Psoas muscle (tissue), 8 donors: ENCODE results near the gene SST. TPM values are rescaled to one million over a fixed set of nuclear protein-coding genes. Genes with fewer than 3 reads are reported as not detected.

ENCODE experiments used
- ATAC-seq, 4 donors: fragments of 200-7000 bp; cut with Tn5 transposase; one replicate each; pipeline ENCODE4 v1.9.1; 2020; ENCODE audit warnings: moderate library complexity in 3 of 4, mild to moderate bottlenecking in 2 of 4
- DNase-seq, 2 donors: peaks; one replicate each; pipeline ENCODE4 v3.0.0-alpha.2; 2020
- H3K27ac ChIP-seq: fragments of 200-600 bp; one replicate; pipeline ENCODE4 v1.8.0; 2022
- H3K27me3 ChIP-seq, 3 donors: fragments of 200-600 bp in 1 of 3; one replicate each; pipeline versions ENCODE4 v1.6.1 to v1.8.0; 2013 to 2022; ENCODE audit warnings: low read length in 2 of 3, mild to moderate bottlenecking in 2 of 3, moderate library complexity in 1 of 3; ENCODE audit not compliant: insufficient read depth in 3 of 3
- H3K36me3 ChIP-seq, 2 donors: fragments of 200-600 bp in 1 of 2; one replicate each; pipeline versions ENCODE4 v1.6.1 to v1.8.0; 2013 to 2022; ENCODE audit warnings: low read depth in 1 of 2, mild to moderate bottlenecking in 1 of 2, moderate library complexity in 1 of 2; ENCODE audit not compliant: insufficient read depth in 1 of 2
- H3K4me1 ChIP-seq: fragments of 200-600 bp; one replicate; pipeline ENCODE4 v1.8.0; 2022
- H3K4me3 ChIP-seq: fragments of 200-600 bp; one replicate; pipeline ENCODE4 v1.8.0; 2022; ENCODE audit warnings: mild to moderate bottlenecking
- H3K9me3 ChIP-seq: fragments of 200-600 bp; one replicate; pipeline ENCODE4 v1.8.0; 2022
- WGBS, 3 donors: extraction: QIAGEN DNeasy Blood & Tissue Kit; methylation state at CpG; one replicate each; pipeline versions ENCODE4 v1.1.6 to v1.1.7; 2013; 5-methylcytosine and 5-hydroxymethylcytosine counted together
- intact Hi-C, 2 donors: fragments of 100-400 bp; cut with DNase I; formaldehyde crosslinking; loops; one replicate each; pipeline versions ENCODE4 v1.11.0 to v1.14.2; 2022
- polyA plus RNA-seq, 3 donors: library from polyadenylated mRNA; stranded (reverse); fragments of 200-250 nt; gene quantifications; one replicate each; pipeline ENCODE4 v1.2.3, GENCODE V29; 2013
- total RNA-seq, 4 donors: library from RNA; stranded (reverse); fragmentation: NEBNext Ultra II Directional in 2 of 4; extraction: Animal tissue kit (Norgen Biotek cat#: 25700) in 2 of 4; gene quantifications; one replicate each; pipeline versions ENCODE4 v1.2.1 to v1.2.4, GENCODE V29; 2021 to 2023
- TF ChIP-seq, protein P1 (sequence below): fragments of 200-600 bp; IDR thresholded peaks from one replicate; pipeline ENCODE4 v1.8.0; 2022; ENCODE audit warnings: antibody characterized with exemption
- donor health status: healthy with polysubstance abuse.
- donor health status: DM: no; HTN: no; CAD: no; lungs with moderate emphysema.
- donor health status: Bipolar disorder and iron deficiency.
- donor health status: healthy.
- donor health status: DM: yes; HTN: yes; CAD: no.
- donor health status: DM: no; HTN: no; CAD: no.
- donor health status: DM: no; HTN: no; CAD: no.
- donor health status: DM: yes; HTN: yes; CAD: no.

Gene SST
- total and polyA plus RNA-seq, 7 donors, result 0.23 to 0.85 TPM; not detected in 5

DNA sequence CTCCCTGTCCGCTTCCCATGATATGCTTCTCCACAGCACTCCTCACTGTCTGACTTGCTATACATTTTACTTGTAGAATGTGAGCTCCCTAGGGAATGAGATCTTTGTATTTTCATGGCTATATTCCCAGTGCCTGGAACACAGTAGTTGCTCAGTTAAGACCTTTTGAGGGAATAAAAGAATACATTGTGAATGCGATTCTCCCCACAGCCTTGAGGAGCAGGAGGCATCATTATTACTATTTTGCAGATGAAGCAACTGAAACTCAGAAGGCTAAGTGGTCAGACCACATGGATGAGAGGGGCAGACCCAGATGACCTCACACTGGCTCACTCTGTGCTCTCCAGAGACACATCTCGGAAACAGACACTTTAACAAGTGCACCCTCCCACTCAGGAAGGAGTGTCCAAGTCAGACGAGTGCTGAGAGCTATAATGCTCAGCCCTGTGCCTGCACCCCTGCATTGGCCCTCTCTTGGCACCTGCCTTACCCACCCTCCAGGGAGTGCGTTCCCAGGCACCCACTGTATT lies 46.8 kb downstream of the SST start:
- Histone ChIP-seq H3K27me3 (no peaks in the 10 kb centered on the region), H3K36me3 (no peaks in the 10 kb centered on the region), H3K4me1 (peaks cover 8% of the 10 kb centered on the region), H3K9me3 (no peaks in the 10 kb centered on the region), H3K27ac (no peak overlapping the region), H3K4me3 (no peak overlapping the region)
- intact Hi-C loops, result no loop called here
- ATAC-seq (no peak), DNase-seq (no peak)
- 51 to 55% (median 54%) methylated on average over 5 of the region's 5 CpGs for WGBS, 3 donors
- TF ChIP-seq, protein P1, sequence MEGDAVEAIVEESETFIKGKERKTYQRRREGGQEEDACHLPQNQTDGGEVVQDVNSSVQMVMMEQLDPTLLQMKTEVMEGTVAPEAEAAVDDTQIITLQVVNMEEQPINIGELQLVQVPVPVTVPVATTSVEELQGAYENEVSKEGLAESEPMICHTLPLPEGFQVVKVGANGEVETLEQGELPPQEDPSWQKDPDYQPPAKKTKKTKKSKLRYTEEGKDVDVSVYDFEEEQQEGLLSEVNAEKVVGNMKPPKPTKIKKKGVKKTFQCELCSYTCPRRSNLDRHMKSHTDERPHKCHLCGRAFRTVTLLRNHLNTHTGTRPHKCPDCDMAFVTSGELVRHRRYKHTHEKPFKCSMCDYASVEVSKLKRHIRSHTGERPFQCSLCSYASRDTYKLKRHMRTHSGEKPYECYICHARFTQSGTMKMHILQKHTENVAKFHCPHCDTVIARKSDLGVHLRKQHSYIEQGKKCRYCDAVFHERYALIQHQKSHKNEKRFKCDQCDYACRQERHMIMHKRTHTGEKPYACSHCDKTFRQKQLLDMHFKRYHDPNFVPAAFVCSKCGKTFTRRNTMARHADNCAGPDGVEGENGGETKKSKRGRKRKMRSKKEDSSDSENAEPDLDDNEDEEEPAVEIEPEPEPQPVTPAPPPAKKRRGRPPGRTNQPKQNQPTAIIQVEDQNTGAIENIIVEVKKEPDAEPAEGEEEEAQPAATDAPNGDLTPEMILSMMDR, result no peak

DNA sequence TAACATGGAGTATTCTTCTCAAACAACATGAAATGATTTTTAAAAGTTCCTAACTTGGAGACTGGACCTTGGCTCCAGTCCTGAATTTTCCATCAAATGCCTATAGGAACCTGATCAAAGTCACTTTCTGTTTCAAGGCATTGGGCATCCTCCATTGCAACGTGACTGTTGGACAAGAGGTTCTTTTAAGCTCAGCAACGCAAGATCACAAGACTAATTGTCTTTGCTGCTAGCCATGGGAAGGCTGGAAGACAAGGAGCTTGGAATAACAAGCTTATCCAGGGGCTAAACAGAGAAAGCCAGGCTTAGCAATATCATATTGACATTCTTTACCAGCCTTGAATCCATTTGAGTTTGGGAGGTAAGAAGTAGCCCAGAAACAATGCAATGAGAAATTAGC lies 48.3 kb downstream of the SST start:
- Histone ChIP-seq H3K36me3 (no peaks in the 10 kb centered on the region), H3K9me3 (no peaks in the 10 kb centered on the region), H3K4me1 (no peaks in the 10 kb centered on the region), H3K27me3 (no peaks in the 10 kb centered on the region), H3K4me3 (no peak overlapping the region), H3K27ac (no peak overlapping the region)
- TF ChIP-seq, protein P1, result no peak
- ATAC-seq (no peak), DNase-seq (no peak)
- 58 to 64% (median 63%) methylated on average over 2 of the region's 2 CpGs for WGBS, 3 donors
- intact Hi-C loops, result no loop called here

DNA sequence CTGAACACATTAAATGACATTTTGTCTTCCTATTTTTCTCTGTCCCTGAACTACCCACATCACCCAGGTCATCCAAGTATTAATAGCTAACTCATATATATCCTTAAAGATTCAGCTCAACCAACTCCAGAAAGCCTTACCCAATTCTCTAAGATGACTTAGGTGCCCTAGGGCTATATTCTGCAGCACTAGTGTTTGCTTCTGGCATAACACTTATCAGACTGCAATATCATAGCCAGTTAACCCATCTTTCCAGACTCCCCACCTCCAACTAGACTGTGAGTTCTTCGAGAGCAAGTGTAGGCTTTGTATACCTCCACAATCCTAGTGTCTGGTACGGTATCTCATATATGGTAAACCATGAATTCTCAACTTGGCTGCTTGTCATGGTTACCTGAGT lies 50.7 kb downstream of the SST start:
- no peaks in the 10 kb centered on the region for H3K4me1 ChIP-seq
- DNase-seq (no peak), ATAC-seq (no peak)
- no peaks in the 10 kb centered on the region for H3K36me3 ChIP-seq
- intact Hi-C loops, result loop anchor here (2.0 to 10.0 kb wide), 4 partner anchors 58 to 295 kb away; no protein-coding TSS in a partner anchor
- TF ChIP-seq, protein P1, result no peak
- H3K4me3 ChIP-seq, result no peak overlapping the region
- H3K27ac ChIP-seq, result no peak overlapping the region
- no peaks in the 10 kb centered on the region for H3K9me3 ChIP-seq
- no peaks in the 10 kb centered on the region for H3K27me3 ChIP-seq
- 67 to 89% (median 88%) methylated on average over 2 of the region's 2 CpGs for WGBS, 3 donors

Other genes with a start within 250 kb of the SST start
- 1 to 10 TPM in 1 of 4 donors, under 1 TPM in 2, not detected in 1; 0.21 to 4.0 (median 0.32) TPM for gene RTP2, start 32.2 kb upstream of the SST start, total RNA-seq
- gene RTP2, start 32.2 kb upstream of the SST start, polyA plus RNA-seq, result under 1 TPM in 2 of 3 donors, not detected in 1; 0.08 to 0.66 TPM
- gene BCL6, start 75.1 kb upstream of the SST start, total RNA-seq, result 100 to 1,000 TPM; 235 to 524 (median 312) TPM
- 100 to 1,000 TPM in 2 of 3 donors, 10 to 100 TPM in 1; 43.2 to 276 (median 172) TPM for gene BCL6, start 75.1 kb upstream of the SST start, polyA plus RNA-seq